RWPE2 (cell line): Measurements from ENCODE around the gene P2RX2.

Source experiments
- ATAC-seq: fragments of 200-7000 bp; cut with Tn5 transposase; 3 replicates; pipeline ENCODE4 v1.9.1; 2021; ENCODE audit warnings: low read depth
- DNase-seq: peaks from one replicate; pipeline ENCODE4 v3.0.0-alpha.2; 2020; ENCODE audit warnings: low spot score
- H3K27ac ChIP-seq: fragments of 450-650 bp; 2 replicates; pipeline ENCODE4 v1.5.1; 2017; ENCODE audit warnings: mild to moderate bottlenecking; ENCODE audit not compliant: poor library complexity, severe bottlenecking
- H3K27me3 ChIP-seq: fragments of 250-450 bp; sonication (Bioruptor Pico); 2 replicates; pipeline ENCODE4 v1.5.1; 2021; ENCODE audit warnings: mild to moderate bottlenecking, moderate library complexity; ENCODE audit not compliant: insufficient read depth, poor library complexity, severe bottlenecking
- H3K36me3 ChIP-seq: fragments of 250-450 bp; sonication (Bioruptor Pico); 2 replicates; pipeline ENCODE4 v1.5.1; 2020; ENCODE audit warnings: low read depth, mild to moderate bottlenecking, moderate library complexity
- H3K4me1 ChIP-seq: fragments of 250-450 bp; sonication (Bioruptor Pico); 2 replicates; pipeline ENCODE4 v1.5.1; 2021; ENCODE audit warnings: mild to moderate bottlenecking, moderate library complexity; ENCODE audit not compliant: insufficient read depth, poor library complexity, severe bottlenecking
- H3K4me3 ChIP-seq: fragments of 250-450 bp; sonication (Bioruptor Pico); 2 replicates; pipeline ENCODE4 v1.5.1; 2021; ENCODE audit warnings: mild to moderate bottlenecking, moderate library complexity; ENCODE audit not compliant: severe bottlenecking
- H3K9me3 ChIP-seq: fragments of 250-450 bp; sonication (Bioruptor Pico); 2 replicates; pipeline ENCODE4 v1.5.1; 2021; ENCODE audit warnings: mild to moderate bottlenecking, moderate library complexity; ENCODE audit not compliant: severe bottlenecking
- TF ChIP-seq, protein P1 (sequence below): fragments of 450-650 bp; IDR thresholded peaks from one replicate; pipeline ENCODE4 v1.5.1; 2017; ENCODE audit warnings: mild to moderate bottlenecking, moderate library complexity; ENCODE audit not compliant: poor library complexity, severe bottlenecking

P2RX2 gene

DNA sequence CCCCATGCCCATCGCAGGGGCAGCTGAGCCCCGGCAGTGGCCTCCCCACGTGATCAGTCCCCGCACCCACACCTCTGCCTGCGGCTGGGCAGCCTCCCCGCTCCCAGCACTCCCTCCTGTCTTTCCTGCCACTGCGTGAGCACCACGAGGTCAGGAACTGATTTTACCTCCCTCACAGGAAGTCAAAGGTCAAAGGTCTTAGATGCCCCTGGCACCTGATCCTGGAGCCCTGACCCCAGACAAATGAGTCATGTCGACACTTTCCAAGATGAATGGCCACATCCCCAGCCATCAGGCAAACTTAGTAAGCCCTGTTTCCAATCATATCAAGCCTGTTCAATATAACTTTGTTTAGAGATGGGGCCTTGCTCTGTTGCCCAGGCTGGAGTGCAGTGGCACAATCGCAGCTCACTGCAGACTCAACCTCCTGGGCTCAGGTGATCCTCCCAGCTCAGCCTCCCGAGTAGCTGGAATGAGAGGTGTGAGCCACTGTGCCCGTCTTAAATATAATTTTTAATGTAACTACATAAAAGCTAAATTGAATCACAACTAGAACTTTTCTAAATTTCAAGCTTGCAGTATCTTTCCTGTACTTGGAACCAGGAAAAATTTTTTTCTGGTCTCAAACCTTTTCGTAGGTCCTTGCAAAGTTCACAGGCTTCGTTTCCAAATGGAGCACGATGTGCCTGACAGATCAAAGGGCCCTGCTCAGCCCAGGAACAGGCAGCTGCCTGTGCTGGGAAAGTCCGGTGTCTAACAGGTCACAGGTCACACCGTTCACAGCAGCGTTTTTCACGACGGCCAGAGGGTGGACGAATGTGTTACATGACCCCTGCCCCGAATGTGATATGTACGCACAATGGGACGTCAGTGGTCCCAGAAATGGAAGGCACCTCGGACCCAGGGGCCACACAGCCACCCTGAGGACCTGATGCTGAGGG lies 10.1 kb upstream of the P2RX2 start:
- Histone ChIP-seq H3K4me1 (no peaks in the 10 kb centered on the region), H3K27me3 (peaks cover 52% of the 10 kb centered on the region), H3K9me3 (peaks cover 4% of the 10 kb centered on the region), H3K27ac (no peak overlapping the region), H3K4me3 (no peak overlapping the region), H3K36me3 (no peaks in the 10 kb centered on the region)
- DNase-seq (no peak), ATAC-seq (no peak)
- TF ChIP-seq, protein P1, sequence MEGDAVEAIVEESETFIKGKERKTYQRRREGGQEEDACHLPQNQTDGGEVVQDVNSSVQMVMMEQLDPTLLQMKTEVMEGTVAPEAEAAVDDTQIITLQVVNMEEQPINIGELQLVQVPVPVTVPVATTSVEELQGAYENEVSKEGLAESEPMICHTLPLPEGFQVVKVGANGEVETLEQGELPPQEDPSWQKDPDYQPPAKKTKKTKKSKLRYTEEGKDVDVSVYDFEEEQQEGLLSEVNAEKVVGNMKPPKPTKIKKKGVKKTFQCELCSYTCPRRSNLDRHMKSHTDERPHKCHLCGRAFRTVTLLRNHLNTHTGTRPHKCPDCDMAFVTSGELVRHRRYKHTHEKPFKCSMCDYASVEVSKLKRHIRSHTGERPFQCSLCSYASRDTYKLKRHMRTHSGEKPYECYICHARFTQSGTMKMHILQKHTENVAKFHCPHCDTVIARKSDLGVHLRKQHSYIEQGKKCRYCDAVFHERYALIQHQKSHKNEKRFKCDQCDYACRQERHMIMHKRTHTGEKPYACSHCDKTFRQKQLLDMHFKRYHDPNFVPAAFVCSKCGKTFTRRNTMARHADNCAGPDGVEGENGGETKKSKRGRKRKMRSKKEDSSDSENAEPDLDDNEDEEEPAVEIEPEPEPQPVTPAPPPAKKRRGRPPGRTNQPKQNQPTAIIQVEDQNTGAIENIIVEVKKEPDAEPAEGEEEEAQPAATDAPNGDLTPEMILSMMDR, result no peak

DNA sequence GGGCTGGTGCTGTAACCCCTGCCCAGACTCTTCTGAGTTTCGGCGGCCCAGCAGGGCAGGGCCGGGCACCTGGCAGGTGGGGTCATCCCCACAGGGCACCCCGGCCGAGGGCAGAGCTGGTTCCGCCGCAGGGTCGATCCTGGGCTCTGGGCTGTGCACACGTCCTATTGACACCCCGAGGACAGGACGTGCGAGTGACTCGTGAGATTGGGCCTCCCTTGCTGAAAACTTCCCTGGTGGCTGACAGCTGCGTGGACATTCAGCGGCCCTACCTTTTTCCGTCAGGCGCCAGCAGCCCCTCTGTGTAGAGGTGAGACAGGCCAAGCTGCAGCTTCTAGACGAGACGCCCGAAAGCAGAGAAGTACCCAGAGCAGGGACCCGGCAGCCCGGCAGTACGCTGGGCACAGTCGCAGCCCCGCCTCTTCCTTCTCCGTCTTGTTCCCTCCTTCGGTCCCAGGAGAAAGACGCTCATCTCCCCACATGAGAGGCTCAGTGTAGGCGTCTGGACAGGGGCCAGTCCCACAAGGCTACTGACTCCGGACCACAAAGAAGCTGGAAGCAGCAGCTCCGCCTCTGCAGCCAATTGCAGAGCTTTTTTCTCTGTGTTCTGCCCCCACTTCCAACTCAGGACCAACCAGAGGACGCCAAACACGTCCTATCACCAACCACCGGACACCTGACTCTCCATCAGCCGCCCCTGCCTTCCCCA lies 8.4 kb upstream of the P2RX2 start, which contains the start of gene LRCOL1:
LRCOL1 (minus strand) TSS at position 532 of the 709 bp plus-strand sequence. CDS start 4,331 bp downstream, outside the sequence.
- DNase-seq (no peak), ATAC-seq (no peak)
- Histone ChIP-seq H3K4me3 (no peak within 1 kb of the TSS), H3K27me3 (peaks cover 35% of the 10 kb centered on the region), H3K36me3 (no peaks in the 10 kb centered on the region), H3K27ac (no peak within 1 kb of the TSS), H3K4me1 (no peaks in the 10 kb centered on the region), H3K9me3 (peaks cover 4% of the 10 kb centered on the region)
- TF ChIP-seq, protein P1, result no peak

DNA sequence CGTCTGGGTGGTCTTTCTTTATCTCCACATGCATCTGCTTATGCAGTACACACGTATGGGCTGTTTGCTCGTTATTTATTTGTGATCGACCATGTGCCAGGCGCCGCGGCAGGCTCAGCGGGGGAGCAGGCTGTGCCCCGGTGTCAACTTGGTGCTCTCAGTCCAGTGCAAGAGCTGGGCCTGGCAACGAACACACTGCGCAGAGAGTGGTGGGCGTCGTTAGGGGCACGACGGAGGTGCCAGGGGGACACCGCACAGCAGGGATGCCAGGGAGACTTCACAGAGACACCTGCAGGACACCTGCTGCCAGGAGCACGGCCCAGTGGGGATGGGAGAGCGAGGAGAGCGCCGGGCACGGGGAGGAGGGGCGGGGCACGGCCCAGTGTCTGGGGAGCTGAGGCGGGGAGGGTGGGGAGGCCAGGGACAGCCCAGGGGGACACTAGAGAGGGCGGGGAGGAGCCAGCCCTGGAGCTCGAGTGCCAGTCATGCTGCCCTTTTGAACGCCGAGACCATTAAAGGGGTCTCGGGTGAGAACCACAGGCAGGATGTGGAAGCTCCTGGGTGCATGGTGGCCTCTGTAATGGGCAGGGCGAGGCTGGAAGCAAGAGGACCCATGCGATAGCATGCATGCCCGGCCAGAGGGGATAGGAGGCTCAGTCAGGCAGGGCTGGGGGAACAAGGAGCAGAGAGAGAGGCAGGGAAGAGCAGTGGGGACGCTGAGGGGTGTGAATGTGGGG lies 7.5 kb upstream of the P2RX2 start:
- Histone ChIP-seq H3K36me3 (no peaks in the 10 kb centered on the region), H3K27ac (no peak overlapping the region), H3K9me3 (peaks cover 4% of the 10 kb centered on the region), H3K4me3 (no peak overlapping the region), H3K4me1 (no peaks in the 10 kb centered on the region), H3K27me3 (peaks cover 31% of the 10 kb centered on the region)
- TF ChIP-seq, protein P1, result no peak
- ATAC-seq (no peak), DNase-seq (no peak)

DNA sequence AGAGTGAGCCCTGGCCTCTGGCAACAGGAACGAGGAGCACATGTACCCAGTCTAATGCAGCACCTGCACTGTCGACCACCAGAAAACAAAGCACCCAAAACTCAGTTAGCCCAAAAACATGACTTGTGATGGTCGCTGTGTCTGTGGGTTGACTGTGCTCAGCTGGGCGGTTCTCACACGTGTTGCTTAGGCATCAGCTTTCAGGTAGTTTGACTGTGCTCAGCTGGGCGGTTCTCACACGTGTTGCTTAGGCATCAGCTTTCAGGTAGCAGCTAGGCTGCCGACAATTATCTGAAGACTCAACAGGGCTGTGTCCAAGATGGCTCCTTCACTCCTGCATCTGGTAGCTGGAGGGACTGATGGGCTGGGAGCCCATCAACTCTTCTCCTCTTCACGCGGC lies 7.0 kb upstream of the P2RX2 start:
- H3K36me3 ChIP-seq, result no peaks in the 10 kb centered on the region
- ATAC-seq (no peak), DNase-seq (no peak)
- H3K4me1 ChIP-seq, result no peaks in the 10 kb centered on the region
- TF ChIP-seq, protein P1, result no peak
- H3K4me3 ChIP-seq, result no peak overlapping the region
- no peak overlapping the region for H3K27ac ChIP-seq
- peaks cover 4% of the 10 kb centered on the region for H3K9me3 ChIP-seq
- peaks cover 31% of the 10 kb centered on the region for H3K27me3 ChIP-seq
